DND-41 (cell line): ENCODE measurements around the gene GRHPR.

ENCODE experiments used
- ATAC-seq: fragments of 200-7000 bp; cut with Tn5 transposase; 3 replicates; pipeline ENCODE4 v1.9.1; 2021; ENCODE audit warnings: low read depth; ENCODE audit not compliant: insufficient read depth
- DNase-seq: peaks from one replicate; pipeline ENCODE4 v3.0.0-alpha.2; 2020
- H2AFZ ChIP-seq: 2 replicates; pipeline ENCODE4 v1.6.0; 2012; ENCODE audit warnings: low read depth, low read length
- H3K27ac ChIP-seq: 2 replicates; pipeline ENCODE4 v1.5.1; 2012; ENCODE audit warnings: low read length, inconsistent platforms
- H3K27me3 ChIP-seq: fragments of 200-600 bp; sonication (generic); 2 replicates; pipeline ENCODE4 v1.6.0; 2012; ENCODE audit warnings: low read length, mild to moderate bottlenecking, inconsistent platforms; ENCODE audit not compliant: insufficient read depth, poor library complexity
- H3K36me3 ChIP-seq: 2 replicates; pipeline ENCODE4 v1.5.1; 2012; ENCODE audit warnings: low read length, inconsistent platforms; ENCODE audit not compliant: insufficient read depth
- H3K4me1 ChIP-seq: 2 replicates; pipeline ENCODE4 v1.5.1; 2012; ENCODE audit warnings: mild to moderate bottlenecking, low read length; ENCODE audit not compliant: insufficient read depth
- H3K4me2 ChIP-seq: 2 replicates; pipeline ENCODE4 v1.6.0; 2012; ENCODE audit warnings: mild to moderate bottlenecking, moderate library complexity, low read length, inconsistent platforms; ENCODE audit not compliant: insufficient read depth
- H3K4me3 ChIP-seq, 2 experiments: fragments of 200-600 bp in 1 of 2; shearing (Covaris generic) in 1 of 2; 2 replicates each; pipeline ENCODE4 v1.5.1; 2012 to 2016; ENCODE audit warnings: inconsistent platforms in 2 of 2, low read length in 2 of 2, mild to moderate bottlenecking in 2 of 2, low read depth in 1 of 2, moderate library complexity in 1 of 2
- H3K79me2 ChIP-seq: 2 replicates; pipeline ENCODE4 v1.6.0; 2012; ENCODE audit warnings: low read length, inconsistent platforms; ENCODE audit not compliant: insufficient read depth
- H3K9ac ChIP-seq: 2 replicates; pipeline ENCODE4 v1.6.0; 2012; ENCODE audit warnings: low read depth, mild to moderate bottlenecking, inconsistent platforms, low read length, moderate library complexity
- H3K9me3 ChIP-seq: 2 replicates; pipeline ENCODE4 v1.5.1; 2012; ENCODE audit warnings: low read length, moderate library complexity, mild to moderate bottlenecking, inconsistent platforms; ENCODE audit not compliant: insufficient read depth, severe bottlenecking
- H4K20me1 ChIP-seq: 2 replicates; pipeline ENCODE4 v1.6.0; 2012; ENCODE audit warnings: low read length; ENCODE audit not compliant: insufficient read depth
- EZH2 ChIP-seq: IDR thresholded peaks from 3 replicates; pipeline ENCODE4 v1.6.1; 2012; ENCODE audit warnings: borderline replicate concordance, low read depth, mild to moderate bottlenecking, moderate library complexity, low read length, inconsistent platforms; ENCODE audit not compliant: severe bottlenecking
- TF ChIP-seq, protein P1 (sequence below): IDR thresholded peaks from 2 replicates; pipeline ENCODE4 v1.5.1; 2012; ENCODE audit warnings: borderline replicate concordance, low read length, moderate library complexity, mild to moderate bottlenecking; ENCODE audit not compliant: poor library complexity, severe bottlenecking; ENCODE audit errors: extremely low read depth

Gene GRHPR

DNA sequence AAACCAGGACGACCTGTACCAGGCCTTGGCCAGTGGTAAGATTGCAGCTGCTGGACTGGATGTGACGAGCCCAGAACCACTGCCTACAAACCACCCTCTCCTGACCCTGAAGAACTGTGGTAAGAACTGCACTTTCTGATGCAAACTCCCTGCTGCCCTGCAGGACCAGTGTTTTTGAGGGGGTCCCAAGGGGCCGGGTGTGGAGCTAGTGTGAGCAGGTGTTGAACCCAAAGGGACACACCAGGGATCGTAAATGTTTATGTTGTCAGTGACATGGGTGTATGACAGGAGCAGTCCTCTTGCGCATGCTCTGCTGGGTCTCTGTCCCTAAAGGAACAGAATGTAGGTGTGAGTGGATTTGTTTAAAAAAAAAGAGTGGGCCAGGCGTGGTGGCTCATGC lies 9.5 kb downstream of the GRHPR start:
- H3K4me3 ChIP-seq: no peak overlapping the region
- H3K9me3 ChIP-seq: no peaks in the 10 kb centered on the region
- ATAC-seq (no peak), DNase-seq (no peak)
- H4K20me1 ChIP-seq: no peaks in the 10 kb centered on the region; the same call in 1 of the 2 replicates
- H3K4me1 ChIP-seq: no peaks in the 10 kb centered on the region
- no peaks in the 10 kb centered on the region for H3K27me3 ChIP-seq
- H3K79me2 ChIP-seq: no peaks in the 10 kb centered on the region
- peaks cover 80% of the 10 kb centered on the region for H3K36me3 ChIP-seq
- no peak overlapping the region for H3K9ac ChIP-seq
- no peak for TF ChIP-seq EZH2
- H3K4me2 ChIP-seq: no peak overlapping the region
- H3K27ac ChIP-seq: no peak overlapping the region
- H2AFZ ChIP-seq: no peak overlapping the region

DNA sequence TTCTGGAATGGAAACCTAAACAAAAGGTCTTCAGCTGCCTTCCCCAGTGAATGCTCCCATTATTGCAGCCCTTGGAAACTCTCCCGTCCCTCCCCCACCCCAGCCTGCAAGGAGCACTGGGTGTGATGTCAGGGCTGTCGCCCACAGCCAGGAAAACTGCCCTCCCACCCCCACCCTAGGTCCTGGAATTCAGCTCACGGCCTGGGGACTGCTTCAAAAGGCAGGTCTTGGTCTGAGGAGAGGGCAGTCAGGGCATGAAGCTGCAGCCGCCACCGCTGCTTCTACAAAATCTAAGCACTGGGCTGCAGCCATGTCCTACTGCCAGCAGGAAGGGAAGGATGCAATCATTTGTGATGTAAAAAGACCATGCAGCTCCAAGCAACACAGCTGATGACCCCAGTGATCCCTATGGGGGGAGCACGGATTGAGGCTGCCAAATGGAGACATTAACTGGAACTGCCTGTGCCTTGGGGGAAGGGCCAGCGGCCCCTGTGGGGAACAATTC lies 11.4 kb downstream of the GRHPR start:
- Histone ChIP-seq H2AFZ (no peak overlapping the region), H3K9me3 (no peaks in the 10 kb centered on the region), H3K27ac (no peak overlapping the region), H3K4me1 (no peaks in the 10 kb centered on the region), H3K36me3 (peaks cover 81% of the 10 kb centered on the region), H3K9ac (no peak overlapping the region), H3K4me3 (no peak overlapping the region), H3K79me2 (peaks cover 5% of the 10 kb centered on the region; the same call in 1 of the 2 replicates), H3K27me3 (no peaks in the 10 kb centered on the region), H3K4me2 (no peak overlapping the region), H4K20me1 (no peaks in the 10 kb centered on the region; the same call in 1 of the 2 replicates)
- ATAC-seq (no peak), DNase-seq (no peak)
- TF ChIP-seq, protein P1, sequence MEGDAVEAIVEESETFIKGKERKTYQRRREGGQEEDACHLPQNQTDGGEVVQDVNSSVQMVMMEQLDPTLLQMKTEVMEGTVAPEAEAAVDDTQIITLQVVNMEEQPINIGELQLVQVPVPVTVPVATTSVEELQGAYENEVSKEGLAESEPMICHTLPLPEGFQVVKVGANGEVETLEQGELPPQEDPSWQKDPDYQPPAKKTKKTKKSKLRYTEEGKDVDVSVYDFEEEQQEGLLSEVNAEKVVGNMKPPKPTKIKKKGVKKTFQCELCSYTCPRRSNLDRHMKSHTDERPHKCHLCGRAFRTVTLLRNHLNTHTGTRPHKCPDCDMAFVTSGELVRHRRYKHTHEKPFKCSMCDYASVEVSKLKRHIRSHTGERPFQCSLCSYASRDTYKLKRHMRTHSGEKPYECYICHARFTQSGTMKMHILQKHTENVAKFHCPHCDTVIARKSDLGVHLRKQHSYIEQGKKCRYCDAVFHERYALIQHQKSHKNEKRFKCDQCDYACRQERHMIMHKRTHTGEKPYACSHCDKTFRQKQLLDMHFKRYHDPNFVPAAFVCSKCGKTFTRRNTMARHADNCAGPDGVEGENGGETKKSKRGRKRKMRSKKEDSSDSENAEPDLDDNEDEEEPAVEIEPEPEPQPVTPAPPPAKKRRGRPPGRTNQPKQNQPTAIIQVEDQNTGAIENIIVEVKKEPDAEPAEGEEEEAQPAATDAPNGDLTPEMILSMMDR: no peak
- TF ChIP-seq EZH2: no peak

DNA sequence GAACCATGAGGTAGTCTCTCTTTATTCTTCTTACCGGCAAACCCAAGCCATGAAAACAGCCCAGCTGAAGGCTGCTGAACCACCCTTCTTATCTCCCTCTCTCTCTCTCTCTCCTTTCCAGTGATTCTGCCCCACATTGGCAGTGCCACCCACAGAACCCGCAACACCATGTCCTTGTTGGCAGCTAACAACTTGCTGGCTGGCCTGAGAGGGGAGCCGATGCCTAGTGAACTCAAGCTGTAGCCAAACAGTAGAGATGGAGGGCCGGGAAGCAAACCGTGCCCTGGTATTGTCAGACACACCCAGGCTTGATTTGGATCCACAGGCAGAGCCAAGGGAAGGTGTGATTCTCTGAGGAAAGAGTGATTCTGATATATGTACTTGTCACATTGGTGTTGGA lies 14.0 kb downstream of the GRHPR start:
- Histone ChIP-seq H3K4me3 (no peak overlapping the region), H3K27ac (no peak overlapping the region), H3K27me3 (no peaks in the 10 kb centered on the region), H3K36me3 (peaks cover 86% of the 10 kb centered on the region), H3K9ac (no peak overlapping the region), H3K79me2 (peaks cover 5% of the 10 kb centered on the region; the same call in 1 of the 2 replicates), H3K4me2 (no peak overlapping the region), H3K9me3 (no peaks in the 10 kb centered on the region), H3K4me1 (no peaks in the 10 kb centered on the region), H2AFZ (no peak overlapping the region), H4K20me1 (peaks cover 4% of the 10 kb centered on the region)
- ATAC-seq (no peak), DNase-seq (no peak)
- TF ChIP-seq, protein P1: no peak
- no peak for TF ChIP-seq EZH2

DNA sequence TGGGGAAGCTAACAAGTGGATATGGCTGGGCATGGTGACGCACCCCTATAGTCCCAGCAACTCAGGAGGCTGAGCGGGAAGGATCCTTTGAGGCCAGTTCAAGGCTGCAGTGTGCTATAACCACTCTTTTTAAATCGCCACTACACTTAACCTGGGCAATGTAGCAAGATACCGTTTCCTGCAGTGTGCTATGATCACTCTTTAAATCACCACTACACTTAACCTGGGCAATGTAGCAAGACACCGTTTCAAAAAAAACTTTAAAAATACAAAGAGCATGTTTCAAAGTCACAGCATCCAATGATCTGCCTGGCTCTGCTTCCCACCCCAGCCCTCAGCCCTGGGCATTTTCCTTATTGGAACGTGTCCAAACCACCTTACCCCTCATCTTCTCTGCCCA lies 14.5 kb downstream of the GRHPR start:
- DNase-seq (no peak), ATAC-seq (no peak)
- no peak overlapping the region for H2AFZ ChIP-seq
- H3K9ac ChIP-seq: no peak overlapping the region
- H3K9me3 ChIP-seq: no peaks in the 10 kb centered on the region
- H3K27ac ChIP-seq: no peak overlapping the region
- no peaks in the 10 kb centered on the region for H3K4me1 ChIP-seq
- no peak overlapping the region for H3K4me2 ChIP-seq
- H3K79me2 ChIP-seq: peaks cover 5% of the 10 kb centered on the region; the same call in 1 of the 2 replicates
- TF ChIP-seq, protein P1: no peak
- no peak for TF ChIP-seq EZH2
- H3K4me3 ChIP-seq: no peak overlapping the region
- H3K36me3 ChIP-seq: peaks cover 86% of the 10 kb centered on the region
- peaks cover 9% of the 10 kb centered on the region for H4K20me1 ChIP-seq
- no peaks in the 10 kb centered on the region for H3K27me3 ChIP-seq
